PFSK-1 (cell line): ENCODE data around the gene NUP98. TPM values are rescaled to one million over a fixed set of nuclear protein-coding genes. Genes with fewer than 3 reads are reported as not detected.

Source experiments
- FOXP2 ChIP-seq: optimal IDR thresholded peaks from 2 replicates; pipeline ENCODE3; 2011; ENCODE audit warnings: borderline replicate concordance, control low read depth, inconsistent platforms; ENCODE audit not compliant: insufficient read depth; ENCODE audit errors: extremely low read length, extremely low read depth
- POLR2AphosphoS5 ChIP-seq: IDR thresholded peaks from 2 replicates; pipeline ENCODE4 v1.6.1; 2012; ENCODE audit warnings: low read depth, mild to moderate bottlenecking, control low read depth, low read length, moderate library complexity
- REST ChIP-seq, 2 experiments: IDR thresholded peaks; 2 replicates each; pipeline versions ENCODE4 v1.6.1 to v1.8.0; 2011 to 2012; ENCODE audit warnings: low read depth in 2 of 2, low read length in 2 of 2, control low read depth in 1 of 2, inconsistent platforms in 1 of 2, mild to moderate bottlenecking in 1 of 2, moderate library complexity in 1 of 2; ENCODE audit not compliant: insufficient read depth in 1 of 2
- SIN3A ChIP-seq: IDR thresholded peaks from 2 replicates; pipeline ENCODE4 v1.6.1; 2012; ENCODE audit warnings: mild to moderate bottlenecking, low read length, moderate library complexity, borderline replicate concordance; ENCODE audit not compliant: insufficient read depth
- TAF1 ChIP-seq: IDR thresholded peaks from 2 replicates; pipeline ENCODE4 v1.6.1; 2012; ENCODE audit warnings: low read length, control low read depth, borderline replicate concordance; ENCODE audit not compliant: insufficient read depth
- polyA plus RNA-seq: library from polyadenylated mRNA; unstranded; fragments of >200 nt; gene quantifications from one replicate; pipeline ENCODE4 v1.2.1, GENCODE V29; 2012; ENCODE audit warnings: low read depth, missing spikeins; ENCODE audit not compliant: insufficient read length

Gene NUP98
- 72.0 TPM for polyA plus RNA-seq

- TF ChIP-seq FOXP2 (peak; percentile 85), REST (IDR thresholded peaks at IDR 0.05; ENCODE audit: insufficient read depth in 1 of 2, low read depth in 2 of 2, low read length in 2 of 2) (no peak), TAF1 (peak; percentile 86; the same call in 1 of the 2 replicates), POLR2AphosphoS5 (peak; percentile 94), SIN3A (peak; percentile 69; the same call in 1 of the 2 replicates)
These were observed at the start of gene NUP98 for GRCh38 chr11:3797329-3798090. NUP98 (minus strand) TSS chr11:3797554; CDS start chr11:3782117, 15,437 bp downstream.

GRCh38 chr11:3845670-3846069, 48.3 kb upstream of the NUP98 start:
- TF ChIP-seq POLR2AphosphoS5 (no peak), FOXP2 (no peak), SIN3A (no peak), REST (IDR thresholded peaks at IDR 0.05; ENCODE audit: insufficient read depth in 1 of 2, low read depth in 2 of 2, low read length in 2 of 2) (no peak), TAF1 (no peak)

- no peak for TF ChIP-seq POLR2AphosphoS5
- no peak for TF ChIP-seq FOXP2
- TF ChIP-seq SIN3A, result no peak
- TF ChIP-seq REST (IDR thresholded peaks at IDR 0.05; ENCODE audit: insufficient read depth in 1 of 2, low read depth in 2 of 2, low read length in 2 of 2), result no peak
- TF ChIP-seq TAF1, result no peak
These were observed 47.9 kb upstream of the NUP98 start for GRCh38 chr11:3845246-3845645.

- no peak for TF ChIP-seq REST (IDR thresholded peaks at IDR 0.05; ENCODE audit: insufficient read depth in 1 of 2, low read depth in 2 of 2, low read length in 2 of 2)
- TF ChIP-seq FOXP2, result no peak
- TF ChIP-seq SIN3A, result no peak
- TF ChIP-seq TAF1, result no peak
- no peak for TF ChIP-seq POLR2AphosphoS5
These were observed 46.0 kb upstream of the NUP98 start for GRCh38 chr11:3843326-3843725.
